GM12891 (cell line): ENCODE measurements around the gene FIGNL2.

Experiments
- POLR2A ChIP-seq: IDR thresholded peaks from 2 replicates; pipeline ENCODE4 v1.6.1; 2011; ENCODE audit warnings: low read depth, low read length, control low read depth
- POLR2AphosphoS5 ChIP-seq: IDR thresholded peaks from 2 replicates; pipeline ENCODE4 v1.6.1; 2011; ENCODE audit warnings: low read depth, low read length, control low read depth

DNA sequence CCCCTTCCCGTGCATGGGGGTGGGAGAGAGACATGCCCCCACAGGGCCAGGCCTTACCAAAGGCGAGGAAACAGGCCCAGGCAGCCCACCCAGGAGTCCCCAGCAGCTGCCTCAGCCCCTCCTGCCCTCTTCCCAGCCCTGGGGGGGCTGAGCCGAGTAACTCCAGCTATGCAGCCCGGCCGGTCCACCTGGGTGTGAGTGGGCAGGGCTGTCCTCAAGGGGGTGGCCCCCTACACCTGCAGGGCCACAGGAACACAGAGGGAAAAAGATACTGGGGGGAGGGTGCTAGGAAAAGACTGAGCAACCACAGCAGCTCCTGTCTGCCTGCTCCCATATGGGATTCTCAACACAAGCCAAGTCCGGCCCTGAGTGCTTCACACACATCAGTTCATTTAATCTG is 7.6 kb downstream of the FIGNL2 start:
- no peak for TF ChIP-seq POLR2A
- TF ChIP-seq POLR2AphosphoS5: no peak
